ENCODE measurements around the gene ZNF628. TPM values are rescaled to one million over a fixed set of nuclear protein-coding genes. Genes with fewer than 3 reads are reported as not detected.

The ZNF628 gene
- total RNA-seq, 2 donors from 2014 or later = 9.9 to 12.6 TPM

DNA sequence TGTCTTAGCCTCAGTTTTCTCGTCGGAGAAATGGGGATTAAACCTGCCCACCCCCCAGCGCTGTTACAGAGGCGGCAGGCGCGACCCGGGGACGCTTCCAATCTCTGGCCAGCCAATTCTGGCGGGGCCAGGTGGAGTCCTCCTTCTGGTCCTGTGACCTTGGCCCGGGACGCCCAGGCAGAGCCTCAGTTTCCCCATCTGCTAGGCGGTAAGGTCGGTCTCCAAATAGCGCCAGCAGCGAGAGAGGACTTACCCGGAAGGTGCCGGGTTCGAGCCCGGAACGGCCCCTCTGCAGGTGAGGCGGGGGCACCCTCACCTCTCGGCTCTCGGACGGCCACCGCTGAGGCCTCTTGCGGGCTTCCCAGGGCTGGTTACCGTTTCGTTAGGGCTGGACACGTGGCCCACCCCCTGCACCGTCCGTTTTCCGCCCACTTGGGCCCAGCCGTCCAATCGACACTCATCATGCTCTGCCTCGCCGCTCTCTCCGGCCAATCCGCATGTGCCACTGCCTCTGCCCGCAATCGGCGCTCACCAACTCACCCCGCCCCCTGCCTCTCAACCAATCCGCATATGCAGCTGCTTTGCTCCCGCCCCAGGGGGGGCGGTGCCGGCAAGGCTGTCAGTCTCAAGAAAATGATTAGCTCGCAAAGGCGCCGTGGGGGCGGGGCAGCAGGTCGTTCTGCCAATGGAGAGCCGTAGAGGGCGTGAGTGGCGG is 15.0 kb upstream of the ZNF628 start, which contains the start of gene ISOC2:
Gene ISOC2, minus strand, starts transcription at position 384 of the 715 bp plus-strand sequence. CDS start 5,156 bp downstream, outside the sequence.
- peak within 1 kb of the TSS; percentile 90 for H3K4me3 ChIP-seq (ENCODE audit: low read length)
- H3K4me3 Mint-ChIP-seq = peak within 1 kb of the TSS; percentile 69
- H3K27ac Mint-ChIP-seq = peak within 1 kb of the TSS; percentile 85
- TF ChIP-seq, protein P1, sequence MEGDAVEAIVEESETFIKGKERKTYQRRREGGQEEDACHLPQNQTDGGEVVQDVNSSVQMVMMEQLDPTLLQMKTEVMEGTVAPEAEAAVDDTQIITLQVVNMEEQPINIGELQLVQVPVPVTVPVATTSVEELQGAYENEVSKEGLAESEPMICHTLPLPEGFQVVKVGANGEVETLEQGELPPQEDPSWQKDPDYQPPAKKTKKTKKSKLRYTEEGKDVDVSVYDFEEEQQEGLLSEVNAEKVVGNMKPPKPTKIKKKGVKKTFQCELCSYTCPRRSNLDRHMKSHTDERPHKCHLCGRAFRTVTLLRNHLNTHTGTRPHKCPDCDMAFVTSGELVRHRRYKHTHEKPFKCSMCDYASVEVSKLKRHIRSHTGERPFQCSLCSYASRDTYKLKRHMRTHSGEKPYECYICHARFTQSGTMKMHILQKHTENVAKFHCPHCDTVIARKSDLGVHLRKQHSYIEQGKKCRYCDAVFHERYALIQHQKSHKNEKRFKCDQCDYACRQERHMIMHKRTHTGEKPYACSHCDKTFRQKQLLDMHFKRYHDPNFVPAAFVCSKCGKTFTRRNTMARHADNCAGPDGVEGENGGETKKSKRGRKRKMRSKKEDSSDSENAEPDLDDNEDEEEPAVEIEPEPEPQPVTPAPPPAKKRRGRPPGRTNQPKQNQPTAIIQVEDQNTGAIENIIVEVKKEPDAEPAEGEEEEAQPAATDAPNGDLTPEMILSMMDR (conservative IDR thresholded peaks at IDR 0.05) = no peak
- peaks cover 18% of the 10 kb centered on the region for H3K4me1 Mint-ChIP-seq
- DNase-seq = peak; percentile 100
- H3K27me3 Mint-ChIP-seq (ENCODE audit: insufficient read depth) = peaks cover 35% of the 10 kb centered on the region
- peak within 1 kb of the TSS; percentile 68 for H3K9ac ChIP-seq (ENCODE audit: extremely low read depth, low read length, poor library complexity, severe bottlenecking)
- peaks cover 6% of the 10 kb centered on the region for H3K36me3 Mint-ChIP-seq (ENCODE audit: low read depth)
- no peaks in the 10 kb centered on the region for H3K27me3 ChIP-seq (ENCODE audit: control insufficient read depth, insufficient read depth, low read length, poor library complexity, severe bottlenecking)
- no peaks in the 10 kb centered on the region for H3K36me3 ChIP-seq (ENCODE audit: control insufficient read depth, insufficient read depth, low read length)
- 0 to 1% methylated on average over 24 to 54 of the region's 54 CpGs for WGBS, 2 experiments (ENCODE audit: insufficient coverage in 1 of 2, insufficient read length in 1 of 2)
- H3K9me3 Mint-ChIP-seq = no peaks in the 10 kb centered on the region
- H3K9me3 ChIP-seq (ENCODE audit: control insufficient read depth, low read length) = no peaks in the 10 kb centered on the region
- peaks cover 4% of the 10 kb centered on the region for H3K4me1 ChIP-seq (ENCODE audit: control insufficient read depth, insufficient read depth, low read length)
- H3K27ac ChIP-seq (ENCODE audit: low read depth, low read length) = peak within 1 kb of the TSS; percentile 54

DNA sequence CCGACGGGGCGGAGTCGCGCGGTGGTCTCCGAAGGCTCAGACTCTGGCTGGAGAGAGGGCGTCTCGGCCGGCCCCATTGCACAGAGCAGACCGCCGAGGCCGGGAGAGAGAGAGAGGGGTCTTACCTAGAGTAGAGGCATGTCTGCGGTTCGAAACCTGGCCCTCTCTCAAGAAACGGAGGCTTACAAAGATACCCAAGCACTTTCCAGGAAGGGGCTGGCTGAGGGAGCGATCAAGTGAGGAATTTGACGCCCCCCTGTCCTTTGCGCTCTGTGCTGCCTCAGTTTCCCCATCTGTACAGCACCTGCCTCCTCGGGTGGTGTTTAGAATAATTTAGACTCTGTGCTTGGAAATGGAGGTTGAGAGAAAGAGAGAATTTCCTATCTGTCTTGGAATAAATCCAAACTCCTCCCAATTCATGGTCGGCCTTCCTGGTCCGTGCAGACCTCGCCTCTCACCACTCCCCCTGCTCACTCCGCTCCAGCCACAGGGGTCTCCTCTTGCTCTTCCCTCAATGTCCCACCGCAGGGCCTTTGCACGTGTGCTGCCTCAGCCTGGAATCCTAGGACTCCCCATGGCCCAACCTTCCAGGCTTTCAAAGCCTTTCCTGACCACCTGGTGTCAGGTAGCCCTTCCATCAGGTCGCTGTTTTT is 14.3 kb upstream of the ZNF628 start:
- TF ChIP-seq, protein P1 (conservative IDR thresholded peaks at IDR 0.05) = no peak
- Histone ChIP-seq H3K9me3 (ENCODE audit: control insufficient read depth, low read length) (no peaks in the 10 kb centered on the region), H3K27me3 (ENCODE audit: control insufficient read depth, insufficient read depth, low read length, poor library complexity, severe bottlenecking) (no peaks in the 10 kb centered on the region), H3K4me3 (ENCODE audit: low read length) (peak overlapping the region; percentile 75), H3K9ac (ENCODE audit: extremely low read depth, low read length, poor library complexity, severe bottlenecking) (no peak overlapping the region), H3K36me3 (ENCODE audit: control insufficient read depth, insufficient read depth, low read length) (no peaks in the 10 kb centered on the region), H3K4me1 (ENCODE audit: control insufficient read depth, insufficient read depth, low read length) (peaks cover 4% of the 10 kb centered on the region), H3K27ac (ENCODE audit: low read depth, low read length) (no peak overlapping the region)
- peaks cover 38% of the 10 kb centered on the region for H3K27me3 Mint-ChIP-seq (ENCODE audit: insufficient read depth)
- peaks cover 18% of the 10 kb centered on the region for H3K4me1 Mint-ChIP-seq
- no peak for DNase-seq
- H3K4me3 Mint-ChIP-seq = peak overlapping the region; percentile 69
- no peaks in the 10 kb centered on the region for H3K36me3 Mint-ChIP-seq (ENCODE audit: low read depth)
- 32 to 64% methylated on average over 9 to 26 of the region's 27 CpGs for WGBS, 2 experiments (ENCODE audit: insufficient coverage in 1 of 2, insufficient read length in 1 of 2)
- peak overlapping the region; percentile 83 for H3K27ac Mint-ChIP-seq
- H3K9me3 Mint-ChIP-seq = no peaks in the 10 kb centered on the region

DNA sequence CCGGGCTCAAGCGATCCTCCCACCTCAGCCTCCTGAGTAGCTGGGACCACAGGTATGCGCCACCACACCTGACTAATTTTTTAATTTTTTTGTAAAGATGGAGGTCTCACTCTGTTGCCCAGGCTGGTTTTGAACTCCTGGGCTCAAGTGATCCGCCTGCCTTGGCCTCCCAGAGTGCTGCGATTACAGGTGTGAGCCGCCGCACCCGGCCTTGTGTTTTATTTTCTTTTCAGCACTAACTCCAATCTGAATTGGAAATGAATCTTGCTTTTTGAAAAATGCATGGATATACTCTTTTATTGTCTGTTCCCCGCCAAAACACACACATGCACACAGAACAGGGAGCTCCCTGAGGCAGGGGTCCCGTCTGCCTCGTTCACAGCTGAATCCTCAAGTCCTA is 13.7 kb upstream of the ZNF628 start:
- Histone ChIP-seq H3K4me3 (ENCODE audit: low read length) (no peak overlapping the region), H3K36me3 (ENCODE audit: control insufficient read depth, insufficient read depth, low read length) (no peaks in the 10 kb centered on the region), H3K9me3 (ENCODE audit: control insufficient read depth, low read length) (no peaks in the 10 kb centered on the region), H3K9ac (ENCODE audit: extremely low read depth, low read length, poor library complexity, severe bottlenecking) (no peak overlapping the region), H3K4me1 (ENCODE audit: control insufficient read depth, insufficient read depth, low read length) (peaks cover 4% of the 10 kb centered on the region), H3K27me3 (ENCODE audit: control insufficient read depth, insufficient read depth, low read length, poor library complexity, severe bottlenecking) (no peaks in the 10 kb centered on the region), H3K27ac (ENCODE audit: low read depth, low read length) (no peak overlapping the region)
- H3K27me3 Mint-ChIP-seq (ENCODE audit: insufficient read depth) = peaks cover 38% of the 10 kb centered on the region
- peaks cover 18% of the 10 kb centered on the region for H3K4me1 Mint-ChIP-seq
- 79 to 90% methylated on average over 5 to 11 of the region's 11 CpGs for WGBS, 2 experiments (ENCODE audit: insufficient coverage in 1 of 2, insufficient read length in 1 of 2)
- H3K27ac Mint-ChIP-seq = no peak overlapping the region
- no peaks in the 10 kb centered on the region for H3K36me3 Mint-ChIP-seq (ENCODE audit: low read depth)
- DNase-seq = no peak
- H3K4me3 Mint-ChIP-seq = peak overlapping the region; percentile 69
- TF ChIP-seq, protein P1 (conservative IDR thresholded peaks at IDR 0.05) = peak; percentile 42
- no peaks in the 10 kb centered on the region for H3K9me3 Mint-ChIP-seq
